GM21360 (cell line): Measurements from ENCODE around the gene FADS1.

Source experiments
- ATAC-seq: cut with Tn5 transposase; IDR thresholded peaks from one replicate; pipeline ENCODE4 v1.9.1; 2021; ENCODE audit warnings: mild to moderate bottlenecking, moderate library complexity; ENCODE audit not compliant: unreplicated experiment

FADS1 gene

GRCh38 chr11:61778357-61778886 is 38.4 kb downstream of the FADS1 start:
- ATAC-seq, result no peak

GRCh38 chr11:61777234-61778090 is 39.3 kb downstream of the FADS1 start:
- ATAC-seq, result no peak

- ATAC-seq, result no peak
Observed at GRCh38 chr11:61776561-61777075, 40.2 kb downstream of the FADS1 start.

- no peak for ATAC-seq
Observed at GRCh38 chr11:61775606-61776554, 40.9 kb downstream of the FADS1 start.

GRCh38 chr11:61775106-61775505 is 41.7 kb downstream of the FADS1 start:
- no peak for ATAC-seq

- no peak for ATAC-seq
Observed at GRCh38 chr11:61774411-61774810, 42.4 kb downstream of the FADS1 start.

GRCh38 chr11:61773809-61774208 is 43.0 kb downstream of the FADS1 start:
- ATAC-seq, result no peak

GRCh38 chr11:61773356-61773755 is 43.4 kb downstream of the FADS1 start:
- no peak for ATAC-seq

GRCh38 chr11:61771985-61772455 is 44.8 kb downstream of the FADS1 start:
- ATAC-seq, result no peak

- no peak for ATAC-seq
Observed at GRCh38 chr11:61771195-61771894, 45.5 kb downstream of the FADS1 start.

GRCh38 chr11:61769946-61770683 is 46.7 kb downstream of the FADS1 start:
- no peak for ATAC-seq

- no peak for ATAC-seq
Observed at GRCh38 chr11:61769169-61769920, 47.5 kb downstream of the FADS1 start.

GRCh38 chr11:61768376-61769076 is 48.3 kb downstream of the FADS1 start:
- no peak for ATAC-seq

GRCh38 chr11:61766353-61766841 is 50.4 kb downstream of the FADS1 start:
- no peak for ATAC-seq

GRCh38 chr11:61765550-61766253 is 51.1 kb downstream of the FADS1 start:
- ATAC-seq, result no peak

GRCh38 chr11:61764606-61765260 is 52.1 kb downstream of the FADS1 start:
- no peak for ATAC-seq

- ATAC-seq, result no peak
Observed at GRCh38 chr11:61763930-61764605, 52.7 kb downstream of the FADS1 start.
